Mononuclear cell (primary cell): Measurements from ENCODE around the gene ITGB2. TPM values are rescaled to one million over a fixed set of nuclear protein-coding genes. Genes with fewer than 3 reads are reported as not detected.
"Not testable (repeated sequence)": the region's sequence is repeated elsewhere in the genome, so short reads cannot be mapped to it uniquely, and the experiment has no call there.

Experiments
- H3K27me3 ChIP-seq: 2 replicates; pipeline ENCODE4 v1.6.0; 2011; ENCODE audit warnings: low read length, control low read depth; ENCODE audit not compliant: insufficient read depth
- H3K4me1 ChIP-seq: 2 replicates; pipeline ENCODE4 v1.5.1; 2011; ENCODE audit warnings: mild to moderate bottlenecking, low read length, control low read depth; ENCODE audit not compliant: insufficient read depth
- H3K4me3 ChIP-seq: 2 replicates; pipeline ENCODE4 v1.5.1; 2011; ENCODE audit warnings: mild to moderate bottlenecking, low read length, moderate library complexity
- H3K9me3 ChIP-seq: 2 replicates; pipeline ENCODE4 v1.5.1; 2011; ENCODE audit warnings: low read depth, mild to moderate bottlenecking, control low read depth, low read length
- total RNA-seq: library from RNA; depleted of rRNA; stranded (reverse); fragments of >200 nt; gene quantifications from one replicate; pipeline ENCODE4 v1.2.3, GENCODE V29; 2012

Gene ITGB2
- total RNA-seq, 1 donor: 761 TPM

GRCh38 chr21:44885615-44886014 is 35.1 kb downstream of the ITGB2 start:
- H3K4me1 ChIP-seq: peaks cover 38% of the 10 kb centered on the region
- H3K9me3 ChIP-seq: no peaks in the 10 kb centered on the region
- H3K27me3 ChIP-seq: no peaks in the 10 kb centered on the region
- no peak overlapping the region for H3K4me3 ChIP-seq

GRCh38 chr21:44884097-44884496 is 36.6 kb downstream of the ITGB2 start:
- H3K4me3 ChIP-seq: no peak overlapping the region
- H3K27me3 ChIP-seq: no peaks in the 10 kb centered on the region
- peaks cover 54% of the 10 kb centered on the region for H3K4me1 ChIP-seq
- H3K9me3 ChIP-seq: no peaks in the 10 kb centered on the region

- H3K4me3 ChIP-seq: no peak overlapping the region
- H3K4me1 ChIP-seq: peaks cover 62% of the 10 kb centered on the region
- no peaks in the 10 kb centered on the region for H3K27me3 ChIP-seq
These were observed 37.4 kb downstream of the ITGB2 start for GRCh38 chr21:44883250-44883649.

GRCh38 chr21:44881198-44881872 is 39.4 kb downstream of the ITGB2 start:
- H3K4me3 ChIP-seq: no peak overlapping the region
- no peaks in the 10 kb centered on the region for H3K9me3 ChIP-seq
- peaks cover 81% of the 10 kb centered on the region for H3K4me1 ChIP-seq
- no peaks in the 10 kb centered on the region for H3K27me3 ChIP-seq

More at GRCh38 chr21:44883250-44883649, 37.4 kb downstream of the ITGB2 start:
- no peaks in the 10 kb centered on the region for H3K9me3 ChIP-seq

GRCh38 chr21:44880405-44881197 is 40.1 kb downstream of the ITGB2 start:
- H3K4me1 ChIP-seq: peaks cover 88% of the 10 kb centered on the region

GRCh38 chr21:44879238-44879637 is 41.5 kb downstream of the ITGB2 start:
- not testable (repeated sequence) for H3K9me3 ChIP-seq, H3K27me3 ChIP-seq, H3K4me3 ChIP-seq
- H3K4me1 ChIP-seq: peaks cover 100% of the 10 kb centered on the region

More at GRCh38 chr21:44880405-44881197, 40.1 kb downstream of the ITGB2 start:
- no peaks in the 10 kb centered on the region for H3K27me3 ChIP-seq
- H3K9me3 ChIP-seq: no peaks in the 10 kb centered on the region
- H3K4me3 ChIP-seq: no peak overlapping the region

GRCh38 chr21:44878053-44878982 is 42.4 kb downstream of the ITGB2 start:
- Histone ChIP-seq H3K9me3 (no peaks in the 10 kb centered on the region), H3K4me3 (no peak overlapping the region), H3K27me3 (no peaks in the 10 kb centered on the region), H3K4me1 (peaks cover 93% of the 10 kb centered on the region)

GRCh38 chr21:44876849-44877575 is 43.7 kb downstream of the ITGB2 start:
- no peaks in the 10 kb centered on the region for H3K27me3 ChIP-seq
- no peak overlapping the region for H3K4me3 ChIP-seq
- H3K4me1 ChIP-seq: peaks cover 86% of the 10 kb centered on the region
- no peaks in the 10 kb centered on the region for H3K9me3 ChIP-seq

- H3K4me3 ChIP-seq: peak overlapping the region; percentile 74
These were observed 45.4 kb downstream of the ITGB2 start for GRCh38 chr21:44875316-44875700.

GRCh38 chr21:44874497-44875315 is 46.0 kb downstream of the ITGB2 start:
- H3K9me3 ChIP-seq: no peaks in the 10 kb centered on the region
- peak overlapping the region; percentile 74 for H3K4me3 ChIP-seq
- H3K27me3 ChIP-seq: no peaks in the 10 kb centered on the region
- peaks cover 86% of the 10 kb centered on the region for H3K4me1 ChIP-seq

More at GRCh38 chr21:44875316-44875700, 45.4 kb downstream of the ITGB2 start:
- H3K9me3 ChIP-seq: no peaks in the 10 kb centered on the region
- H3K4me1 ChIP-seq: peaks cover 86% of the 10 kb centered on the region
- H3K27me3 ChIP-seq: no peaks in the 10 kb centered on the region

GRCh38 chr21:44874240-44874496 is 46.5 kb downstream of the ITGB2 start:
- peaks cover 86% of the 10 kb centered on the region for H3K4me1 ChIP-seq

GRCh38 chr21:44873356-44874239 is 47.1 kb downstream of the ITGB2 start, which contains the start of gene PTTG1IP:
Gene PTTG1IP (minus strand): TSS chr21:44873690. CDS start chr21:44873616, 74 bp downstream.
- Histone ChIP-seq H3K9me3 (no peaks in the 10 kb centered on the region), H3K27me3 (no peaks in the 10 kb centered on the region), H3K4me1 (peaks cover 86% of the 10 kb centered on the region), H3K4me3 (peak within 1 kb of the TSS; percentile 74)

More at GRCh38 chr21:44874240-44874496, 46.5 kb downstream of the ITGB2 start:
- H3K9me3 ChIP-seq: no peaks in the 10 kb centered on the region
- H3K4me3 ChIP-seq: peak overlapping the region; percentile 74
- no peaks in the 10 kb centered on the region for H3K27me3 ChIP-seq
